ENCODE results near the gene ANXA5. TPM values are rescaled to one million over a fixed set of nuclear protein-coding genes. Genes with fewer than 3 reads are reported as not detected.

ANXA5 gene
- total RNA-seq, 2 donors from 2014 or later, result 88.4 to 122 TPM

- TF ChIP-seq CTCF (IDR thresholded peaks at IDR 0.05), result no peak
- intact Hi-C loops (cut with DNase I), result loop anchor here (10.0 kb wide), 1 partner anchor 93 kb away; no protein-coding TSS in a partner anchor
- Histone ChIP-seq H3K9ac (ENCODE audit: low read depth in 2 of 2, low read length in 2 of 2) (no peak overlapping the region), H3K4me3 (no peak overlapping the region), H3K4me1 (no peaks in the 10 kb centered on the region), H3K27me3 (no peaks in the 10 kb centered on the region), H3K36me3 (no peaks in the 10 kb centered on the region), H3K27ac (no peak overlapping the region), H3K9me3 (no peaks in the 10 kb centered on the region)
- no peak for DNase-seq
These were observed 5.4 kb upstream of the ANXA5 start for GRCh38 chr4:121702136-121702535.

- no peaks in the 10 kb centered on the region for H3K36me3 ChIP-seq
- H3K4me3 ChIP-seq, result no peak overlapping the region
- H3K9me3 ChIP-seq, result no peaks in the 10 kb centered on the region
- no peak for TF ChIP-seq CTCF (IDR thresholded peaks at IDR 0.05)
- no peaks in the 10 kb centered on the region for H3K27me3 ChIP-seq
- no peak overlapping the region for H3K9ac ChIP-seq (ENCODE audit: low read depth in 2 of 2, low read length in 2 of 2)
- no peak overlapping the region for H3K27ac ChIP-seq
- no peak for DNase-seq
- no peaks in the 10 kb centered on the region for H3K4me1 ChIP-seq
- intact Hi-C loops (cut with DNase I), result loop anchor here (10.0 kb wide), 1 partner anchor 94 kb away; no protein-coding TSS in a partner anchor
These were observed 4.5 kb upstream of the ANXA5 start for GRCh38 chr4:121701263-121701662.

- Histone ChIP-seq H3K36me3 (no peaks in the 10 kb centered on the region), H3K27me3 (no peaks in the 10 kb centered on the region), H3K4me3 (no peak overlapping the region), H3K9me3 (no peaks in the 10 kb centered on the region), H3K27ac (no peak overlapping the region), H3K9ac (ENCODE audit: low read depth in 2 of 2, low read length in 2 of 2) (no peak overlapping the region), H3K4me1 (no peaks in the 10 kb centered on the region)
- intact Hi-C loops (cut with DNase I), result no loop called here
- no peak for TF ChIP-seq CTCF (IDR thresholded peaks at IDR 0.05)
- DNase-seq, result no peak
These were observed 1.5 kb upstream of the ANXA5 start for GRCh38 chr4:121698236-121698671.

GRCh38 chr4:121697564-121697963, 784 bp upstream of the ANXA5 start:
- peak overlapping the region; percentile 97 for H3K4me3 ChIP-seq
- H3K4me1 ChIP-seq, result no peaks in the 10 kb centered on the region
- H3K27ac ChIP-seq, result peak overlapping the region; percentile 95
- H3K36me3 ChIP-seq, result no peaks in the 10 kb centered on the region
- no peak for DNase-seq
- TF ChIP-seq CTCF (IDR thresholded peaks at IDR 0.05), result no peak
- intact Hi-C loops (cut with DNase I), result no loop called here
- H3K9ac ChIP-seq (ENCODE audit: low read depth in 2 of 2, low read length in 2 of 2), result peak overlapping the region; percentile 77 to 79
- no peaks in the 10 kb centered on the region for H3K27me3 ChIP-seq
- H3K9me3 ChIP-seq, result no peaks in the 10 kb centered on the region

GRCh38 chr4:121696170-121696580, 605 bp downstream of the ANXA5 start:
- Histone ChIP-seq H3K9ac (ENCODE audit: low read depth in 2 of 2, low read length in 2 of 2) (peak overlapping the region; percentile 85 to 92), H3K4me3 (peak overlapping the region; percentile 97), H3K4me1 (no peaks in the 10 kb centered on the region), H3K27me3 (no peaks in the 10 kb centered on the region), H3K36me3 (no peaks in the 10 kb centered on the region), H3K27ac (peak overlapping the region; percentile 95), H3K9me3 (no peaks in the 10 kb centered on the region)
- intact Hi-C loops (cut with DNase I), result no loop called here
- peak; percentile 77 for DNase-seq
- no peak for TF ChIP-seq CTCF (IDR thresholded peaks at IDR 0.05)
